Kasumi-1 (cell line): ENCODE data around the gene DHRS7B.
"Not testable (repeated sequence)": the region's sequence is repeated elsewhere in the genome, so short reads cannot be mapped to it uniquely, and the experiment has no call there.

Source experiments
- DNase-seq, 2 experiments: peaks; one replicate each; lab custom pipeline; 2025; lab: John Stamatoyannopoulos, UW

DHRS7B gene

DNA sequence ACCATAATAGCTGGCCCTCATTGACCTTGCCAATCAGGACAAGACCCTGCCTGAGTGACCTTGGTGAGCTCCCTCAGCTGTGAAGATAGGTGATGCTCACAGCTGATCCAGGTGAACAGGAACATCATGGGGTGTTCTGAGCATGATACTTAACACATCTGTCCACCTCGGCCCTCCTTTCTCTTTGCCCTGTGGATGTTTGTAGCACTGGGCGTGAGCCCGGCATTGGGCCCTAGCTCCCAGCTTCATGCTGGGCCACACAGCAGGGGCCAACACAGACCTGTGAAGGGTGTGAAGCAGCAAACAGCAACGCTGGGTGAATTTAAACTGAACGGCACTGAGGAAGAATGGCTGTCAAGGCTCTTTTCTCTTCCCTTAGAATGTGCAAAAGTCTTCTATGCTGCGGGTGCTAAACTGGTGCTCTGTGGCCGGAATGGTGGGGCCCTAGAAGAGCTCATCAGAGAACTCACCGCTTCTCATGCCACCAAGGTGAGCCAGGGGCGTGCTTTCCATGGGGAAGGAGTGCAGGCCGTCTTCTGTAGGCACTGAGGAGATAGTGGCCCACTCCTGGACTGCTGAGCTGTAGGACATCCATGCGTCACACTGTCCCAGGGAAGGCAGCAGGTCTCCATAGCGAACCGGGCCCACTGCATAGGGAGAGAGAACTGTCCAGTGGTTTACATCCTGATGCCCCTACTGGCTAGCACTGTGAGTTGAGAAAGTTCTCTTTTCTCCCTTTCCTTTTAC lies 51.3 kb downstream of the DHRS7B start:
- no peak for DNase-seq

DNA sequence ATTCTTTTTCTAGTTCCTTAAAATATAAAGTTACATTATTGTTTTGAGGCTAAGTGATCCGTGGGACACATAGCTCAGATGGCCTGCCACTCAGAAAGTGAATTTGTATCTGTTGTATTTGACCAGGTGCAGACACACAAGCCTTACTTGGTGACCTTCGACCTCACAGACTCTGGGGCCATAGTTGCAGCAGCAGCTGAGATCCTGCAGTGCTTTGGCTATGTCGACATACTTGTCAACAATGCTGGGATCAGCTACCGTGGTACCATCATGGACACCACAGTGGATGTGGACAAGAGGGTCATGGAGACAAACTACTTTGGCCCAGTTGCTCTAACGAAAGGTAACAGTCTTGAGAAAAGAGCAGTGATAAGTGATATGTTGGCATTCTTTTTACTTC lies 56.7 kb downstream of the DHRS7B start:
- no peak for DNase-seq

DNA sequence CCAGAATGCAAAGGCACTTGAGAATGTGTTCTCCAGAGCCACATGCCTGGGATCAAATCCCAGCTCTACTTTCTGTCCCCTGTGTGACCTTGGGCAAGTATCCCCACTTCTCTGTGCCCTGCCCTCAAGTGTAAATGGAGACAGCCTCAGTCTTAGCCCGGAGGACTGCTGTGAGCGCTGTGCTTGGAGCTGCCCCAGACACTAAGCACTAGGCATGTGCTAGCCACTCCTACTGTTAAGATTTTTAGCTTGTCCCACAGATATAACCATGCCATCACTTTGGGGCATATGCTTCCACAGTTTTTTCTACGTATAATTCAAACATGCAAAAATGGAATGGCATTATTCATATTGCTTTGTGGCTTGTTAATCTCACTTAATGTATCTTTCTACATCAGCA lies 57.8 kb downstream of the DHRS7B start:
- DNase-seq: no peak

- no peak for DNase-seq
Measured at GRCh38 chr17:21185061-21185460, 58.3 kb downstream of the DHRS7B start.

- DNase-seq: peak in 1 of 2 experiments; percentile 10
Measured at GRCh38 chr17:21186399-21187187, 59.8 kb downstream of the DHRS7B start.

DNA sequence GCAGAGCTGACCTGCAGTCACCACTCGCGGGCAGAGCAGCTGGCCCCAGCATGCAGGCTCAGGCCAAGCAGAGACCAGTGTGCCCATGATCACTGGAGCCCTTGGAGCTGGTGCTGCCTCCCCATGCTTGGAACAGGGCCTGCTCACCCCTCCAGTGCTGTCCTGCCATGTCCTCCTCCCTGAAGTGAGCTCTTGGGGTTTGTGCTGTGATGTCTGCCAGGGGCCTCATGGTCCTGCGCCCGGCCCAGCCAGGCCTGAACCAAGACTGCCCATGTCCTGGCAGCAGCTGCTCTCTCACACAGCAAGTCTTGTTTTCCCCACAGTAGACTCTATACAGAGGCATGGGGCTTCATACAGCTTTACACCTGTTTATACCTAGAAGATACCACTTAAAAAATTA lies 62.6 kb downstream of the DHRS7B start:
- DNase-seq: no peak

DNA sequence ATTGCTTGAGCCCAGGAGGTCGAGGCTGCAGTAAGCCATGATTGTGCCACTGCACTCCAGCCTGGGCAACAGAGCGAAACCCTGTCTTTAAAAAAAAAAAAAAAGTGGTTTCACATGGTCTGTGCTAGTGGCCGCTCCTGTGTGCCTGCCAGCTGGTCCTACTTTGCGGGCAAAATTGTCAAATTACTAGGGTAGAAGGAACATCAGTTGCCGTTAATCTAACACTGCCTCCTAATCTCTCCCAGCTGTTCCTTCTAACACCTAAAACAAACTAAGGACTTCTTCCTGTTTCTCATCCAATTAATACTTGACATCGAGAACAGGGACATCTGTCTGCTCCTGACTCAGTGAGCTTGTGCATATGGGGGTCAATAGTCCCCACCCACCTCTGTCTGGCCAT lies 63.3 kb downstream of the DHRS7B start:
- no peak for DNase-seq

GRCh38 chr17:21191698-21192097 lies 64.9 kb downstream of the DHRS7B start:
- DNase-seq: no peak

GRCh38 chr17:21192414-21192813 lies 65.7 kb downstream of the DHRS7B start:
- not testable (repeated sequence) for DNase-seq

DNA sequence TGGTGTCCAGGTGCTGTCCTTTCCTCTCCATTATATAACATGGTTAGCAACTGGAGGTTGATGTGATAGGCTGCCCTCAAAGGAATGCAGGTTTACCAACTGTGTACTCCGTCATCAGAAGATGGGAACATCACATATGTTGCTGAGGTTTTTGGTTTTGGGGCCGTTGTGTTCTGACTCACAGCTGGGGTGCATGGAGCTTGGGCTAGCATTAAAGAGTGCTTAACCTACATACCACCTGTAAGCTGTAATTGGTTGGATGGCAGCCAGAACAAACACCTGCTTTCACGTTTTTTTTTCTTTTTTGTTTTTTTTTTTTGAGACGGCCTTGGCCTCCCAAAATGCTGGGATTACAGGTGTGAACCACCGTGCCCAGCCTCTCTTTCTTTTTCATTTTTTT lies 66.3 kb downstream of the DHRS7B start:
- no peak for DNase-seq

GRCh38 chr17:21194226-21194625 lies 67.5 kb downstream of the DHRS7B start:
- DNase-seq: no peak

GRCh38 chr17:21194703-21195102 lies 67.9 kb downstream of the DHRS7B start:
- DNase-seq: no peak

DNA sequence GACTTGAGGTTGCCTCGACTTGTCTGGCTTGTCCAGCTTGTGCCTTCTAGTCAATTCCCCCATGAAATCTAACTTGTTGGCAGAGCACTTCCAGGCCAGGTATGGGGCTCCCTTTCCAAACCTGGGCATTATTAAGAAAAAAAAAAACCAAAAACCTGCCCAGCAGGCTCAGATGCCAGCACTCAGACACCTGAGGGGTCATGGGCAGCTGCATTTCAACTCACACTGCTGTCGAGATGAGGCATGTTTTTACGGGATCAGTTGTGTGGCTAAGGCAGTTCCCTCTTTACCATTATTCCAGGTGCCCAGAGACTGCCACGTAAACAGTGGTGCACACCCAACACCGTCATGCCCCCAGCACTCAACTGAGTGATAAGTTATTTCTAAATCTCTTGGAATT lies 69.4 kb downstream of the DHRS7B start:
- DNase-seq: no peak

DNA sequence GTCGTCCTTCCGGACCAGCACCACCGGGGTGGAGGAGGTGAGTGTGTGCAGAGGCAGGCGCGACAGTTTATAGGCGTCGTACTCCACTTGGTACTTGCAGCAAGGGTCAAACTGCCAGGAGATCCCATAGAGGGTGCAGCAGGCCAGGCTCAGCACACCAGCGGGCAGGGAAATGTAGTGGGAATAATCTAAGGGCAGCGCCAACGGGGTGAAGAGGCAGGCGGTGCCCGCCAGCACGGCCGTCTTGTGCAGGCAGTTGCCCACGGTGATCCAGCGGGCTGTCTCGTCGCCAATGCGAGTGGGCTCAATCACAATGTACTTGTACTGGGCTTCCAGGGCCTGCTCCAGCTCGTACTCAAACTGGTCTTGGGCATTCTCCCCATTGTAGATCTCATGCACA lies 71.6 kb downstream of the DHRS7B start:
- DNase-seq: no peak

DNA sequence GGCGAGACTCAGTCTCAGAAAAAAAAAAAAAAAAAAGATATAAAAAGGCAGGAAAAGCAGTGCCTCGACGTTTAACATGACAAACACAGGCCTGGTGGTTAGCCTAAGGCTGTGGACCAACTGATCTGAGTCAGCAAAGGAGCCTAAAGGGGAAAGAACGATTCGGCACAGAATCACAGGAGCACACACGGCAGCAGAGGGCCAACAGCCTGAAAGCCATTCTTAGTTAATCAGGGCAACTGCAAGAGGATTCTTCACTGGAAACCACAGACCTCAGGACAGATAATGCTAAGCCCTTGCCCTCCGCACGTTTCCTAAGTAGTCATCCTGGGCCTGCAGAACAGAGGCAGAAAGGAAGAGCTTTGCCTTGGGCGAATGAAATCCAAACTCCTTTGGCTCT lies 72.5 kb downstream of the DHRS7B start:
- DNase-seq: no peak

DNA sequence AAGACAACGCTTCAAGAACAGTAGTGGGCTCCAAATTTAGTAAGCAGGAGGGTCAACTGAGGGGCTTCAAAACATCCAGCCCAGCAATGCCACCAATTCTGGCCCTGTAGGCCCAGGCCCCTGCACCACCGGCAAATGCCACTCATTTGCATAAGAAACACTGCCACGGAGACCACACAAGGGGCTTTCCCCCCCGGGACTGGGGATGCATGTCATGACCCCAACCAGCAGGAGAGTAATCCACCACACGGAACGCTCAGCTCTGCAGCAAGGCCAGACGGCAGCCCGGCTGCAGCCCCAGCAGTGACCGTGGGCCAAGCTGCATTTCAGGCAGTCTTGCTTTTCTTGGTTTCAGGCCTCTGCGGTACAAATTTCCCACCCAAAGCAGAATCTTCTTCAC lies 73.1 kb downstream of the DHRS7B start:
- no peak for DNase-seq

DNA sequence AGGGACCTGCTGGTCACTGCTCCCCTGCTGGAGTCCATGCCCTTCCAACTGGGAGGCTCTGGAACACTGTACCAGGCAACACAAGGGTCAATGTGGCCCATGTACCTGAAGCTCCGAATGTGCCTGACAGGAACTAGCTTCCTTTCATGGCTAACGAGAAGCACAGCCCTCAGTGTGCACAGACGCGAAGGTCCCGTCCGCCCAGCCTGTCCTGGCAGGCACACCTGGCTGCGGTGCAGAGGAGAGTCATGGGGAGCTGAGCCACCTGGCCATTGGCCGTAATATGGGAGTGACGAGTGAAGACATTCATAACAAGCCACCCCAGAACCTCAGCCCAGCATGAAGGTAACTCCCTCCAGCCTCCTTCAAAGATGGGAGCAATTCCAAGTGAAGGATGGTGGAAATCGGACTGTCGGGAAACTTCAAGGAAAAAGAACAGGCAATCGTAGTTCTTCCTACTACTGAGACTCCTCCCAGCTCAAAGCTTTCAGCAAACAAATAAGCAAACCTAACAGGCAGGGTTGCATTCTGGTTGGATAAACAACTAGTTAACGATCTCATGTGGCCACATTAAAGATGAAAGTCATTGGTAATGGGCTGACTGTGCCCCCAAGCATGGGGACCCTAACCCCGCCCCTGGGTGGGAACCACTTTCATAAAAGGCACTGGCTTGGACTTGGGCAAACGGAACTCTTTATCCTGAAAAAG lies 74.0 kb downstream of the DHRS7B start:
- no peak for DNase-seq

DNA sequence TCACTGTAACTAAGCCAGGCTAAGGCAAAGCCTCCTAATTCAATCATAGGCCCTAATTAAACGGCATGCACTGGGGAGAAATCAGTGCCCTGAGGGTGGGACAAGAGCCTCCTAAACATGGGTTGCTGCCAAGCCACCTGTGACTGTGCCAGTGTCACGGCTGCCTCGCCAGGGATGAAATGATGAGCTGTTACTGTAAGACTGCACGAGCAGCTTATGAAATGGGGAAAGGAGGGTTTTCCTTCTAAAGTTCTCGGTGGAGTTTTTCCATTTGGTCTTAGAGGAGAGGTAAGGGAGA lies 74.5 kb downstream of the DHRS7B start:
- DNase-seq: no peak

DNA sequence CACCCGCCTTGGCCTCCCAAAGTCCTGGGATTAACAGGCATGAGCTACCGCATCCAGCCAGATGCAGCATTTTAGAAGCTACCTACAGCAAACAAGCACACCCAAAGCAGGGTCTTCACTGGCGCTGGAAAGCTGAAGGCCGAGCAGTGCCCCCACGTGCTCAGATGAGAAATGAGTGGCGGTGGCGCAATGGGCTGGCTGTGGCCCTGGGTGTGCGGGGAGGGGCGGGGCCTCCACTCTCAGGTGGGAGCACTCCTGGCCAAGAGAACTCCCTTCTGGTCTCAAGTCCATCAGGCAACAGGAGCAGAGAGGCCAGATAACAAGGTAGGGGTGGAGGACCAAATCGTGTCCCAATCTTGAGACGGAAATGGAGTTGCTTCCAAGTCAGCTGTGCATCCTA lies 75.1 kb downstream of the DHRS7B start:
- DNase-seq: no peak

DNA sequence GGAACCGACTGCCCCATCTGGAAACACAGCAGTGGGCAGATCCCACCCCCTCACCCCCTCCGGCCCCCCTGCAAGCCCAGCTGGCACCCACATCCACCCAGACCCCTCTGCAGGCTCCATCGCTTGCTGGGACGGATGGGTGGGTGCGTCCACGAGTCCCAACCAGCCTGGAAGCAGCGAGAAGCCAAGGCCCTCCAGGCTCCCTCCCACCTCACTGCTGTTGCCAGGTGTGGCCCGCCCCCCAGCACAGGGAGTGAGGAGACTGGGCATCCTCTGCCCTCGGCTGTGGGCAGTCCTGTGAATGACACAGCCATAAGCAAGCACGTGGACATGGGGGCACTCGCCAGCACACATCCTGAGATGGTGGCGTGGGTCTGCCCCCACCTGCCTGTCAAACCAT lies 75.7 kb downstream of the DHRS7B start:
- DNase-seq: no peak

DNA sequence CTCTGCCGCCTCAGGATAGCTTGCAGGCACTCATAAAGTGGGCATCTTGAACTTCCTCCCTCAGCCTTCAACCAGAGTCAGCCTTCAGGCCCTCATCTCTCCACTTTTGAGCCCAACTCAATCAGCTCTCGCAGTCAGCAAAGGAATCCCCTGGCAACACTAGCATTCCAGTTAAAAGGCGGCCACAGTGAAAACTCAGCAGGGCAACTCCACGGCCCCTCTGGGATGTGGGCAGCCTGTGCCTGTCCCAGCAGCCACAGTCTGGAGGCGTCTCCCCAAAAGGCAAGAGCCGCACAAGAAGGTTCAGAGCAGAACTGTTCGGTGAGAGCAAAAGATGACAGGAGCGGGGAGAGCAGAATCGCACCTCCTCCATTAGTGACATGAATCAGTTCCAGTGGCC lies 78.2 kb downstream of the DHRS7B start:
- DNase-seq: no peak

- no peak for DNase-seq
Measured at GRCh38 chr17:21208352-21208751, 81.6 kb downstream of the DHRS7B start.

DNA sequence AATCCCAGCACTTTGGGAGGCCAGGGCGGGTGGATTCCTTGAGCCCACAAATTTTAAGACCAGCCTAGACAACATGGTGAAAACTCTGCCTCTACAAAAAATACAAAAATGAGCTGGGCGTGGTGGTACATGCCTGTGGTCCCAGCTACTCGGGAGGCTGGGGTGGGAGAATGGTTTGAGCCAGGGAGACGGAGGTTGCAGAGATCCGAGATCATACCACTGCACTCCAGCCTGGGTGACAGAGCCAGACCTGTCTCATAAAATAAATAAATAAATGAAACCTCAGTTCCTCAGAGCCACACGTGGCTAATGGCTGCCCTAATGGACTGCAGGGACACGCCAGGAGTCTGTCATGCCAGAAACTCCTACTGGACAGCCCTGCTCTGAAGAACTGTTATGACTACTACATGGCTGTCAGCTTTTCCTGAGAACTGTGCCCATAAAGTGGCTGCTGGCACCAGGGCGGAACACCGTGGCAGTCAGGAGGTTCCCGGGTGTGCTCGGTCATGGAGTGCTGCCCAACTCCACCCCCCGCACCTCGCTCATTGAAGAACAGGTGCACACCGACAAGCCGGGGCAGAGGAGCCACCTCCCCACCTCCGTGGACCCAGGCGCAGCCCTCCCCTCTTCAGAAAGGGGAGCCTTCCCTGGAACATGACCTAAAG lies 82.9 kb downstream of the DHRS7B start:
- DNase-seq: no peak
